ENCODE measurements around the gene CDK13. TPM values are rescaled to one million over a fixed set of nuclear protein-coding genes. Genes with fewer than 3 reads are reported as not detected.

The CDK13 gene
- total RNA-seq, 1 experiment from 2014 or later: 39.2 TPM

DNA sequence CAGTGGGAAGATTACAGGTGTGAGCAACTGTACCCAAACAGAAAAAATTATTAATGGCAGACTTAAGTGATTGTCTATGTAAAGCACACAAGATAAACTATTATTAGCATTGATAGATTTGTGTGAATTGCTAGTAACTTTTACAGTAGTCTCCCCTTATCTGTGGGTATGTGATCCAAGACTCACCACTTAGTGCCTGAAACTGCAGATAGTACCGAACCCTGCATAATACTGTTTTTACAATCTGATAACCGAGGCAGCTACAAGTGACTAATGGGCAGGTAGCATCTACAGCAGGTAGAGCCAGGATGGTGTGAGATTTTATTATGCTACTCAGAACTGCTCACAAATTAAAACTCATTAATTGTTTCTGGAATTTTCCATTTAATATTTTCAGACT lies 152.8 kb downstream of the CDK13 start (continued):
- TF ChIP-seq ZNF263 (CRISPR knock-in tag; IDR thresholded peaks at IDR 0.05; ENCODE audit: low read depth): no peak
- TF ChIP-seq ZNF219 (CRISPR knock-in tag; IDR thresholded peaks at IDR 0.05; ENCODE audit: borderline replicate concordance): no peak
- TF ChIP-seq SOX15 (CRISPR knock-in tag; IDR thresholded peaks at IDR 0.05): no peak

DNA sequence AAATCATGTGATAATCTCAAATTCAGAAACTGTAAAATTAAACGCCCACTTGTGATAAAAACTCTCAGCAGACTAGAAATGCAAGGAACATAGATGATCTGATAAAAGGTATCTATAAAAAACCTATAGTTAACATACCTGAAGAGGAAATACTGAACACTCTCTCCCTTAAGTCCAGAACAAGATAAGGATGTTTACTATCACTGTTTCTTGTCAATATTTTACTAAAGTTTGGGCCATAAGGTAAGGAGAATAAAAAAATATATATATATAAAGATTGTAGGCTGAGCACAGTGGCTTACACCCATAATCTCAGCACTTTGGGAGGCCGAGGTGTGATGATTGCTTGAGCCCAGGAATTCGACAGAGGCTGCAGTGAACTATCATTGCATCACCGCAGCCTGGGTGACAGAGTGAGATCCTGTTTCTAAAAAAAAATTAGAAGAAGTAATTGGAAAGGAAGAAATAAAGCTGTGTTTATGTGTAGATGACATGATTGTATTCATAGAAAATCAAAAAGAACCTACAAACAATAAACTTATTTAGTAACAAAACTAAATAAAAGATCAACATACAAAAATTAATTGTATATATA lies 155.9 kb downstream of the CDK13 start:
- H3K4me3 Mint-ChIP-seq: no peak overlapping the region
- H3K9me3 Mint-ChIP-seq: no peaks in the 10 kb centered on the region
- no peaks in the 10 kb centered on the region for H3K27me3 Mint-ChIP-seq (ENCODE audit: low read depth)
- ATAC-seq: no peak
- H3K4me1 Mint-ChIP-seq: no peaks in the 10 kb centered on the region
- ChIA-PET CTCF (no interaction called here), POLR2A (no interaction called here)
- no peak overlapping the region for H3K27ac Mint-ChIP-seq
- TF ChIP-seq TP53 (CRISPR knock-in tag; IDR thresholded peaks at IDR 0.05): no peak
- no peak for TF ChIP-seq IRF2 (CRISPR knock-in tag; IDR thresholded peaks at IDR 0.05; ENCODE audit: borderline replicate concordance, low read depth)
- no peak for TF ChIP-seq CREB1 (CRISPR knock-in tag; IDR thresholded peaks at IDR 0.05)
- no peak for TF ChIP-seq OVOL2 (CRISPR knock-in tag; IDR thresholded peaks at IDR 0.05; ENCODE audit: borderline replicate concordance)
- TF ChIP-seq ZNF396 (CRISPR knock-in tag; IDR thresholded peaks at IDR 0.05; ENCODE audit: borderline replicate concordance): no peak
- TF ChIP-seq EMX1 (CRISPR knock-in tag; IDR thresholded peaks at IDR 0.05): no peak
- TF ChIP-seq, protein P1, sequence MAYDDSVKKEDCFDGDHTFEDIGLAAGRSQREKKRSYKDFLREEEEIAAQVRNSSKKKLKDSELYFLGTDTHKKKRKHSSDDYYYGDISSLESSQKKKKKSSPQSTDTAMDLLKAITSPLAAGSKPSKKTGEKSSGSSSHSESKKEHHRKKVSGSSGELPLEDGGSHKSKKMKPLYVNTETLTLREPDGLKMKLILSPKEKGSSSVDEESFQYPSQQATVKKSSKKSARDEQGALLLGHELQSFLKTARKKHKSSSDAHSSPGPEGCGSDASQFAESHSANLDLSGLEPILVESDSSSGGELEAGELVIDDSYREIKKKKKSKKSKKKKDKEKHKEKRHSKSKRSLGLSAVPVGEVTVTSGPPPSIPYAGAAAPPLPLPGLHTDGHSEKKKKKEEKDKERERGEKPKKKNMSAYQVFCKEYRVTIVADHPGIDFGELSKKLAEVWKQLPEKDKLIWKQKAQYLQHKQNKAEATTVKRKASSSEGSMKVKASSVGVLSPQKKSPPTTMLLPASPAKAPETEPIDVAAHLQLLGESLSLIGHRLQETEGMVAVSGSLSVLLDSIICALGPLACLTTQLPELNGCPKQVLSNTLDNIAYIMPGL (CRISPR knock-in tag; IDR thresholded peaks at IDR 0.05): no peak
- DNase-seq (ENCODE audit: low spot score): no peak
- H3K36me3 Mint-ChIP-seq: no peaks in the 10 kb centered on the region

DNA sequence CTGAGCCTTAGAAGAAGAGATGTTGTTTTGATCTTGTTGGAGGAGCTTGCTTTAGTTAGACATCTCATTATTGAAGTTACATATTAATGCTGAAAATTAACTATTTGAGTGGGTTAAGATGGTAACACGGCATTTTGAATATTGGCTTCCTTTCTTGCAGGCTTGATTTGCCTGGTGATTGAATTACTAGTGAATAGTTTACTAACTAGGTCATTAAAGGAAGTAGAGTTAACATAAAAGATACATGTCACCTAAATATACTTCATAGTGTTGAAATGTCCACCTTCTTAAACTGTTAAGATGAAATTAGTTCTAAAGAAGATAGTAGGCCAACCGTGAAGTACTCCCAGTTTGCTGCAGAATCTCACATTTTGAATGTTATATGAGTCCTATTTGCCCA lies 165.9 kb downstream of the CDK13 start:
- no peak overlapping the region for H3K27ac Mint-ChIP-seq
- H3K4me1 Mint-ChIP-seq: no peaks in the 10 kb centered on the region
- H3K4me3 Mint-ChIP-seq: no peak overlapping the region
- ChIA-PET CTCF (no interaction called here), POLR2A (no interaction called here)
- no peak for ATAC-seq
- H3K27me3 Mint-ChIP-seq (ENCODE audit: low read depth): no peaks in the 10 kb centered on the region
- no peaks in the 10 kb centered on the region for H3K9me3 Mint-ChIP-seq
- H3K36me3 Mint-ChIP-seq: no peaks in the 10 kb centered on the region
- no peak for DNase-seq (ENCODE audit: low spot score)
- TF ChIP-seq GRHL2 (CRISPR knock-in tag; IDR thresholded peaks at IDR 0.05; ENCODE audit: insufficient replicate concordance, severe bottlenecking) (no peak), ZNF219 (CRISPR knock-in tag; IDR thresholded peaks at IDR 0.05; ENCODE audit: borderline replicate concordance) (no peak), ZNF671 (CRISPR knock-in tag; IDR thresholded peaks at IDR 0.05) (no peak), ZNF232 (CRISPR knock-in tag; IDR thresholded peaks at IDR 0.05) (no peak), RELA (CRISPR knock-in tag; IDR thresholded peaks at IDR 0.05; ENCODE audit: borderline replicate concordance) (no peak), KAT7 (CRISPR knock-in tag; IDR thresholded peaks at IDR 0.05; ENCODE audit: borderline replicate concordance) (no peak), SMAD4 (CRISPR knock-in tag; IDR thresholded peaks at IDR 0.05) (no peak), EMX1 (CRISPR knock-in tag; IDR thresholded peaks at IDR 0.05) (no peak), SP1 (CRISPR knock-in tag; conservative IDR thresholded peaks at IDR 0.05) (no peak)
- TF ChIP-seq, protein P2, sequence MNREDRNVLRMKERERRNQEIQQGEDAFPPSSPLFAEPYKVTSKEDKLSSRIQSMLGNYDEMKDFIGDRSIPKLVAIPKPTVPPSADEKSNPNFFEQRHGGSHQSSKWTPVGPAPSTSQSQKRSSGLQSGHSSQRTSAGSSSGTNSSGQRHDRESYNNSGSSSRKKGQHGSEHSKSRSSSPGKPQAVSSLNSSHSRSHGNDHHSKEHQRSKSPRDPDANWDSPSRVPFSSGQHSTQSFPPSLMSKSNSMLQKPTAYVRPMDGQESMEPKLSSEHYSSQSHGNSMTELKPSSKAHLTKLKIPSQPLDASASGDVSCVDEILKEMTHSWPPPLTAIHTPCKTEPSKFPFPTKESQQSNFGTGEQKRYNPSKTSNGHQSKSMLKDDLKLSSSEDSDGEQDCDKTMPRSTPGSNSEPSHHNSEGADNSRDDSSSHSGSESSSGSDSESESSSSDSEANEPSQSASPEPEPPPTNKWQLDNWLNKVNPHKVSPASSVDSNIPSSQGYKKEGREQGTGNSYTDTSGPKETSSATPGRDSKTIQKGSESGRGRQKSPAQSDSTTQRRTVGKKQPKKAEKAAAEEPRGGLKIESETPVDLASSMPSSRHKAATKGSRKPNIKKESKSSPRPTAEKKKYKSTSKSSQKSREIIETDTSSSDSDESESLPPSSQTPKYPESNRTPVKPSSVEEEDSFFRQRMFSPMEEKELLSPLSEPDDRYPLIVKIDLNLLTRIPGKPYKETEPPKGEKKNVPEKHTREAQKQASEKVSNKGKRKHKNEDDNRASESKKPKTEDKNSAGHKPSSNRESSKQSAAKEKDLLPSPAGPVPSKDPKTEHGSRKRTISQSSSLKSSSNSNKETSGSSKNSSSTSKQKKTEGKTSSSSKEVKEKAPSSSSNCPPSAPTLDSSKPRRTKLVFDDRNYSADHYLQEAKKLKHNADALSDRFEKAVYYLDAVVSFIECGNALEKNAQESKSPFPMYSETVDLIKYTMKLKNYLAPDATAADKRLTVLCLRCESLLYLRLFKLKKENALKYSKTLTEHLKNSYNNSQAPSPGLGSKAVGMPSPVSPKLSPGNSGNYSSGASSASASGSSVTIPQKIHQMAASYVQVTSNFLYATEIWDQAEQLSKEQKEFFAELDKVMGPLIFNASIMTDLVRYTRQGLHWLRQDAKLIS (CRISPR knock-in tag; IDR thresholded peaks at IDR 0.05; ENCODE audit: borderline replicate concordance): no peak
- TF ChIP-seq, protein P3, sequence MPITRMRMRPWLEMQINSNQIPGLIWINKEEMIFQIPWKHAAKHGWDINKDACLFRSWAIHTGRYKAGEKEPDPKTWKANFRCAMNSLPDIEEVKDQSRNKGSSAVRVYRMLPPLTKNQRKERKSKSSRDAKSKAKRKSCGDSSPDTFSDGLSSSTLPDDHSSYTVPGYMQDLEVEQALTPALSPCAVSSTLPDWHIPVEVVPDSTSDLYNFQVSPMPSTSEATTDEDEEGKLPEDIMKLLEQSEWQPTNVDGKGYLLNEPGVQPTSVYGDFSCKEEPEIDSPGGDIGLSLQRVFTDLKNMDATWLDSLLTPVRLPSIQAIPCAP (CRISPR knock-in tag; IDR thresholded peaks at IDR 0.05): no peak
- TF ChIP-seq, protein P4, sequence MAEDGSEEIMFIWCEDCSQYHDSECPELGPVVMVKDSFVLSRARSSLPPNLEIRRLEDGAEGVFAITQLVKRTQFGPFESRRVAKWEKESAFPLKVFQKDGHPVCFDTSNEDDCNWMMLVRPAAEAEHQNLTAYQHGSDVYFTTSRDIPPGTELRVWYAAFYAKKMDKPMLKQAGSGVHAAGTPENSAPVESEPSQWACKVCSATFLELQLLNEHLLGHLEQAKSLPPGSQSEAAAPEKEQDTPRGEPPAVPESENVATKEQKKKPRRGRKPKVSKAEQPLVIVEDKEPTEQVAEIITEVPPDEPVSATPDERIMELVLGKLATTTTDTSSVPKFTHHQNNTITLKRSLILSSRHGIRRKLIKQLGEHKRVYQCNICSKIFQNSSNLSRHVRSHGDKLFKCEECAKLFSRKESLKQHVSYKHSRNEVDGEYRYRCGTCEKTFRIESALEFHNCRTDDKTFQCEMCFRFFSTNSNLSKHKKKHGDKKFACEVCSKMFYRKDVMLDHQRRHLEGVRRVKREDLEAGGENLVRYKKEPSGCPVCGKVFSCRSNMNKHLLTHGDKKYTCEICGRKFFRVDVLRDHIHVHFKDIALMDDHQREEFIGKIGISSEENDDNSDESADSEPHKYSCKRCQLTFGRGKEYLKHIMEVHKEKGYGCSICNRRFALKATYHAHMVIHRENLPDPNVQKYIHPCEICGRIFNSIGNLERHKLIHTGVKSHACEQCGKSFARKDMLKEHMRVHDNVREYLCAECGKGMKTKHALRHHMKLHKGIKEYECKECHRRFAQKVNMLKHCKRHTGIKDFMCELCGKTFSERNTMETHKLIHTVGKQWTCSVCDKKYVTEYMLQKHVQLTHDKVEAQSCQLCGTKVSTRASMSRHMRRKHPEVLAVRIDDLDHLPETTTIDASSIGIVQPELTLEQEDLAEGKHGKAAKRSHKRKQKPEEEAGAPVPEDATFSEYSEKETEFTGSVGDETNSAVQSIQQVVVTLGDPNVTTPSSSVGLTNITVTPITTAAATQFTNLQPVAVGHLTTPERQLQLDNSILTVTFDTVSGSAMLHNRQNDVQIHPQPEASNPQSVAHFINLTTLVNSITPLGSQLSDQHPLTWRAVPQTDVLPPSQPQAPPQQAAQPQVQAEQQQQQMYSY (CRISPR knock-in tag; IDR thresholded peaks at IDR 0.05): no peak
- TF ChIP-seq, protein P5, sequence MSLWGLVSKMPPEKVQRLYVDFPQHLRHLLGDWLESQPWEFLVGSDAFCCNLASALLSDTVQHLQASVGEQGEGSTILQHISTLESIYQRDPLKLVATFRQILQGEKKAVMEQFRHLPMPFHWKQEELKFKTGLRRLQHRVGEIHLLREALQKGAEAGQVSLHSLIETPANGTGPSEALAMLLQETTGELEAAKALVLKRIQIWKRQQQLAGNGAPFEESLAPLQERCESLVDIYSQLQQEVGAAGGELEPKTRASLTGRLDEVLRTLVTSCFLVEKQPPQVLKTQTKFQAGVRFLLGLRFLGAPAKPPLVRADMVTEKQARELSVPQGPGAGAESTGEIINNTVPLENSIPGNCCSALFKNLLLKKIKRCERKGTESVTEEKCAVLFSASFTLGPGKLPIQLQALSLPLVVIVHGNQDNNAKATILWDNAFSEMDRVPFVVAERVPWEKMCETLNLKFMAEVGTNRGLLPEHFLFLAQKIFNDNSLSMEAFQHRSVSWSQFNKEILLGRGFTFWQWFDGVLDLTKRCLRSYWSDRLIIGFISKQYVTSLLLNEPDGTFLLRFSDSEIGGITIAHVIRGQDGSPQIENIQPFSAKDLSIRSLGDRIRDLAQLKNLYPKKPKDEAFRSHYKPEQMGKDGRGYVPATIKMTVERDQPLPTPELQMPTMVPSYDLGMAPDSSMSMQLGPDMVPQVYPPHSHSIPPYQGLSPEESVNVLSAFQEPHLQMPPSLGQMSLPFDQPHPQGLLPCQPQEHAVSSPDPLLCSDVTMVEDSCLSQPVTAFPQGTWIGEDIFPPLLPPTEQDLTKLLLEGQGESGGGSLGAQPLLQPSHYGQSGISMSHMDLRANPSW (CRISPR knock-in tag; conservative IDR thresholded peaks at IDR 0.05; ENCODE audit: low read depth): no peak

Data from WTC11 (cell line).